Cardiac muscle cell (in vitro differentiated cells and primary cell): ENCODE measurements around the gene PLXND1. TPM values are rescaled to one million over a fixed set of nuclear protein-coding genes. Genes with fewer than 3 reads are reported as not detected.

Experiments
- DNase-seq, 2 donors: peaks; one replicate each; pipeline versions ENCODE4 v3.0.0 to v3.0.0-alpha.2; 2010 to 2017; ENCODE audit warnings: low read depth in 1 of 2, low spot score in 1 of 2
- H3K27ac ChIP-seq: fragments of 200-600 bp; sonication (generic); 2 replicates; pipeline ENCODE4 v1.5.1; 2016
- H3K27me3 ChIP-seq: fragments of 200-600 bp; sonication (generic); 2 replicates; pipeline ENCODE4 v1.6.0; 2016; ENCODE audit warnings: control low read depth
- H3K36me3 ChIP-seq: fragments of 200-600 bp; sonication (generic); 2 replicates; pipeline ENCODE4 v1.5.1; 2016; ENCODE audit warnings: control low read depth
- H3K4me1 ChIP-seq: fragments of 200-600 bp; sonication (generic); 2 replicates; pipeline ENCODE4 v1.8.1; 2017; ENCODE audit warnings: low read depth, mild to moderate bottlenecking, mixed run types
- H3K4me3 ChIP-seq: fragments of 200-600 bp; sonication (generic); 2 replicates; pipeline ENCODE4 v1.5.1; 2016; ENCODE audit warnings: mild to moderate bottlenecking
- H3K9me3 ChIP-seq: fragments of 200-600 bp; sonication (generic); 2 replicates; pipeline ENCODE4 v1.5.1; 2017; ENCODE audit warnings: low read depth, mild to moderate bottlenecking, control low read depth
- polyA plus RNA-seq: library from polyadenylated mRNA; unstranded; fragments of >200 nt; fragmentation: Nextera tagmentation; extraction: Ambion mirVana; gene quantifications from 2 replicates; pipeline ENCODE4 v1.2.1, GENCODE V29; 2016
- total RNA-seq: library from RNA; depleted of rRNA; stranded (reverse); fragments of >200 nt; gene quantifications from 2 replicates; pipeline ENCODE4 v1.2.3, GENCODE V29; 2016
- TF ChIP-seq, protein P1 (sequence below): IDR thresholded peaks from 2 replicates; pipeline ENCODE4 v1.5.1; 2012; ENCODE audit warnings: low read depth, mild to moderate bottlenecking, low read length

The PLXND1 gene
- total and polyA plus RNA-seq, 2 experiments from 2014 or later: 15.0 to 56.5 TPM

GRCh38 chr3:129506231-129506742 is 100.2 kb downstream of the PLXND1 start:
- Histone ChIP-seq H3K9me3 (no peaks in the 10 kb centered on the region), H3K27ac (no peak overlapping the region), H3K4me1 (peaks cover 35% of the 10 kb centered on the region), H3K4me3 (no peak overlapping the region), H3K27me3 (no peaks in the 10 kb centered on the region), H3K36me3 (no peaks in the 10 kb centered on the region)
- TF ChIP-seq, protein P1, sequence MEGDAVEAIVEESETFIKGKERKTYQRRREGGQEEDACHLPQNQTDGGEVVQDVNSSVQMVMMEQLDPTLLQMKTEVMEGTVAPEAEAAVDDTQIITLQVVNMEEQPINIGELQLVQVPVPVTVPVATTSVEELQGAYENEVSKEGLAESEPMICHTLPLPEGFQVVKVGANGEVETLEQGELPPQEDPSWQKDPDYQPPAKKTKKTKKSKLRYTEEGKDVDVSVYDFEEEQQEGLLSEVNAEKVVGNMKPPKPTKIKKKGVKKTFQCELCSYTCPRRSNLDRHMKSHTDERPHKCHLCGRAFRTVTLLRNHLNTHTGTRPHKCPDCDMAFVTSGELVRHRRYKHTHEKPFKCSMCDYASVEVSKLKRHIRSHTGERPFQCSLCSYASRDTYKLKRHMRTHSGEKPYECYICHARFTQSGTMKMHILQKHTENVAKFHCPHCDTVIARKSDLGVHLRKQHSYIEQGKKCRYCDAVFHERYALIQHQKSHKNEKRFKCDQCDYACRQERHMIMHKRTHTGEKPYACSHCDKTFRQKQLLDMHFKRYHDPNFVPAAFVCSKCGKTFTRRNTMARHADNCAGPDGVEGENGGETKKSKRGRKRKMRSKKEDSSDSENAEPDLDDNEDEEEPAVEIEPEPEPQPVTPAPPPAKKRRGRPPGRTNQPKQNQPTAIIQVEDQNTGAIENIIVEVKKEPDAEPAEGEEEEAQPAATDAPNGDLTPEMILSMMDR: no peak
- DNase-seq: no peak

DNA sequence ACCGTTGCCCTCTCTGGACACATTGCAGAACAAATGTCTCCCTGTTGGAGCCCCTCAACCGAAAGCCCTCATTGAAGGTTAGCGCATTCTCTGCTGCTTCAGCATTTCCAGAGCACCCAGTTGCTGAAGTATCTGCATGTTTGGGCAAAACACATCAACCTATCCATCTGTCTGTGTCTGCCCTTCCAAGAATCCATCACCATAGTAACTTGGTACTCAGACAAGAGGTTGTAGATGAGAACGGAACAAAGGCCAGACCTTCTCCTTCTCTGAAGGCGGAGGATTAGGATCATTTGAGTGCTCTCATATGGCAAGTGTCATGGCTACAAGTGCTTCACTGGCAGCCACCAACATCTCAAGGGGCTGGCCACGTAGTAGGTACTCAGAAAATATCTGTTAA is 101.1 kb downstream of the PLXND1 start:
- Histone ChIP-seq H3K4me1 (peaks cover 38% of the 10 kb centered on the region), H3K27me3 (no peaks in the 10 kb centered on the region), H3K4me3 (no peak overlapping the region), H3K27ac (no peak overlapping the region), H3K9me3 (no peaks in the 10 kb centered on the region), H3K36me3 (no peaks in the 10 kb centered on the region)
- no peak for DNase-seq
- TF ChIP-seq, protein P1: no peak

Other genes with a start within 250 kb of the PLXND1 start
- 0.48 and 0.85 TPM in 2 replicates for gene EFCAB12, start 178.0 kb downstream of the PLXND1 start, total RNA-seq
- 0.49 and 1.7 TPM in 2 replicates for gene EFCAB12, start 178.0 kb downstream of the PLXND1 start, polyA plus RNA-seq
- 16.2 and 30.0 TPM in 2 replicates for gene MBD4, start 166.7 kb downstream of the PLXND1 start, total RNA-seq
- gene MBD4, start 166.7 kb downstream of the PLXND1 start, polyA plus RNA-seq: 39.8 and 60.8 TPM in 2 replicates
- gene IFT122, start 166.5 kb downstream of the PLXND1 start, total RNA-seq: 28.3 and 31.5 TPM in 2 replicates
- gene IFT122, start 166.5 kb downstream of the PLXND1 start, polyA plus RNA-seq: 21.9 and 40.0 TPM in 2 replicates
- gene RHO, start 78.0 kb downstream of the PLXND1 start, total RNA-seq: not detected in 2 replicates
- gene RHO, start 78.0 kb downstream of the PLXND1 start, polyA plus RNA-seq: not detected in 2 replicates
- not detected in 2 replicates for gene H1-8, start 63.5 kb downstream of the PLXND1 start, total RNA-seq
- gene H1-8, start 63.5 kb downstream of the PLXND1 start, polyA plus RNA-seq: not detected in 2 replicates